ENCODE results near the gene LRP11. TPM values are rescaled to one million over a fixed set of nuclear protein-coding genes. Genes with fewer than 3 reads are reported as not detected.

The LRP11 gene
- total and polyA plus RNA-seq, 2 of the 13 experiments (the other 11 are each of a cell fraction or from before 2014, with no cell fraction given) = 32.4 to 48.9 TPM

- no peak for TF ChIP-seq ZBTB39 (CRISPR knock-in tag; IDR thresholded peaks at IDR 0.05)
- no peak for TF ChIP-seq RARG (CRISPR knock-in tag; IDR thresholded peaks at IDR 0.05; ENCODE audit: low read depth)
- peak; percentile 46; the same call in 1 of the 2 replicates for TF ChIP-seq ZNF614 (CRISPR knock-in tag; IDR thresholded peaks at IDR 0.05; ENCODE audit: borderline replicate concordance)
- peak; percentile 53; the same call in 1 of the 2 replicates for TF ChIP-seq HDAC2 (CRISPR knock-in tag; IDR thresholded peaks at IDR 0.05)
- TF ChIP-seq ZNF639 (CRISPR knock-in tag; conservative IDR thresholded peaks at IDR 0.05) = no peak
- TF ChIP-seq ZNF770 (CRISPR knock-in tag; IDR thresholded peaks at IDR 0.05) = peak; percentile 96
- peak; percentile 24; the same call in 1 of the 2 replicates for TF ChIP-seq HNF4G (IDR thresholded peaks at IDR 0.05; ENCODE audit: borderline replicate concordance, low read depth, low read length)
- TF ChIP-seq HNF4G (CRISPR knock-in tag; IDR thresholded peaks at IDR 0.05; ENCODE audit: borderline replicate concordance, low read depth) = no peak
- peak; percentile 81 for TF ChIP-seq PITX1 (CRISPR knock-in tag; IDR thresholded peaks at IDR 0.05)
- TF ChIP-seq ZMYM3 (CRISPR knock-in tag; IDR thresholded peaks at IDR 0.05) = peak; percentile 42; the same call in 1 of the 2 replicates
- peak; percentile 36; the same call in 1 of the 2 replicates for TF ChIP-seq ZNF609 (CRISPR knock-in tag; IDR thresholded peaks at IDR 0.05; ENCODE audit: borderline replicate concordance)
- TF ChIP-seq ZNF792 (CRISPR knock-in tag; IDR thresholded peaks at IDR 0.05) = 0 out of 2 replicates have a peak, but pooled peaks have one; percentile 16
- peak; percentile 40; the same call in 1 of the 2 replicates for TF ChIP-seq FOXJ3 (CRISPR knock-in tag; IDR thresholded peaks at IDR 0.05; ENCODE audit: borderline replicate concordance)
- TF ChIP-seq ZBTB44 (CRISPR knock-in tag; IDR thresholded peaks at IDR 0.05) = no peak
- TF ChIP-seq ZSCAN31 (CRISPR knock-in tag; IDR thresholded peaks at IDR 0.05; ENCODE audit: low read depth) = no peak
- no peak for TF ChIP-seq ZC3H13 (CRISPR knock-in tag; IDR thresholded peaks at IDR 0.05)
- no peak for TF ChIP-seq DDIT3 (CRISPR knock-in tag; IDR thresholded peaks at IDR 0.05)
- peak; percentile 83 for TF ChIP-seq CEBPB (IDR thresholded peaks at IDR 0.05; ENCODE audit: borderline replicate concordance, low read depth, low read length)
Measured at GRCh38 chr6:149859368-149859767, 4.8 kb downstream of the LRP11 start (continued).
